NCI-H1417 (cell line): ENCODE measurements around the gene DCUN1D3.
"Not testable (repeated sequence)": the region's sequence is repeated elsewhere in the genome, so short reads cannot be mapped to it uniquely, and the experiment has no call there.

Source experiments
- DNase-seq, 3 experiments: peaks; one replicate each; lab custom pipeline; 2025; lab: John Stamatoyannopoulos, UW

The DCUN1D3 gene, protein sequence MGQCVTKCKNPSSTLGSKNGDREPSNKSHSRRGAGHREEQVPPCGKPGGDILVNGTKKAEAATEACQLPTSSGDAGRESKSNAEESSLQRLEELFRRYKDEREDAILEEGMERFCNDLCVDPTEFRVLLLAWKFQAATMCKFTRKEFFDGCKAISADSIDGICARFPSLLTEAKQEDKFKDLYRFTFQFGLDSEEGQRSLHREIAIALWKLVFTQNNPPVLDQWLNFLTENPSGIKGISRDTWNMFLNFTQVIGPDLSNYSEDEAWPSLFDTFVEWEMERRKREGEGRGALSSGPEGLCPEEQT

DNA sequence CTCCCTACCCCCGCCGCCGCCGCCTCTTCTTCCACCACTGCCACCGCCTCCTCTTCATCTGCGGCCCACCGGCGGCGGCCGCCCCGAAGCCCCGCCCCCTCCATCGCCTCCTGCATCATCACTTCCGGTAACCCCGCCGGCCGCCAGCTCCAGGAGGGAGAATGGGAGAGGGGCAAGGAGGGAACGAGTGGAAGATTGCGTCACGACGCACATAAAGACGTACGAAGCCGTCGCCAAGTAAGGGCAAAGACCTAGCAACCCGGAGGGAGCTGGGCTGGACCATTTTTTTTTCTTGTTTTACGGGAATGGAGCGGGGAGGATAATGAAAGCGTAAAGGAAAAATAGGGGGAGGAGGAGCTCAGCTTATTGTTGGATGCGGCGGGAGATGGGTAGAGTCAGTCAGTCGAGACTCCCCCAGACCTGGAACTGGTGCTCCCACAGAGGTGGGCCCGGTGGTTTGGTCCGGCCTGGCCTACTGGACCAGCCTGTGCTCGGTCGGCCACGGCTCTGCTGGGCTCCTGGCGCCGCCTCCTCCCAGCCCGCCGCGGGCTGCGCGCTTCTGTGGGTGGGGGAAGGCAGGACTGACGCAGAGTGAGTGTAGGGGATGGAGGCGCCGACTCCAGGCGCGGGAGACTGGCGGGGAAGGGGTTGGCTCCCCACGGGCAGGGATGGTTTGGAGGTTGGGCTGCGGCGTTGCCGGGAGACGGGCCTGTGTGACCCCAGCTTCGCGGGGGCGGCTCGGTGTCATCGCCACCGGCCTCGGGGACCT, at the start of gene DCUN1D3, which contains the start of gene LYRM1:
Gene DCUN1D3, minus strand, starts transcription at position 60 of the 769 bp plus-strand sequence. CDS start 37,820 bp downstream, outside the sequence.
Gene LYRM1, plus strand, starts transcription at position 473 of the 769 bp plus-strand sequence. CDS start 14,785 bp downstream, outside the sequence.
- peak; percentile 91 to 99 (median 97) for DNase-seq

DNA sequence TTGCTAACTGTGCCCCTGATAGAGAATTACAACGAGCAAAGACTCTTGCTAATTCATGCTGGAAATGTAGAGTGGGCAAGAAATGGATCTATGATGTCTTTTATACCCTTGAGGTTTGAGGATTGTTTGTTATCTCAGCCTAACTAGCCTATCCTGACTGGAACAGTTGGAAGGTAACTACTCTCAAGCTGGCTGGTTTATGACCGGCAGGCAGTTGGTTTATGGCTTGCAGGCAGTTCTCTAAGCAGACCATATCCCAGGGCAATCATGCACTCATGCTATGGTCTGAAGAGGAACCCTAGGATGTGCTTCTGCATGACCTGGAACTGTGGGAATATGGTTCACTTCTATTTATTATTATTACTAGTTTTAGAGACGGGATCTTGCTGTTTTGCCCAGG, 49.5 kb upstream of the DCUN1D3 start:
- no peak for DNase-seq

DNA sequence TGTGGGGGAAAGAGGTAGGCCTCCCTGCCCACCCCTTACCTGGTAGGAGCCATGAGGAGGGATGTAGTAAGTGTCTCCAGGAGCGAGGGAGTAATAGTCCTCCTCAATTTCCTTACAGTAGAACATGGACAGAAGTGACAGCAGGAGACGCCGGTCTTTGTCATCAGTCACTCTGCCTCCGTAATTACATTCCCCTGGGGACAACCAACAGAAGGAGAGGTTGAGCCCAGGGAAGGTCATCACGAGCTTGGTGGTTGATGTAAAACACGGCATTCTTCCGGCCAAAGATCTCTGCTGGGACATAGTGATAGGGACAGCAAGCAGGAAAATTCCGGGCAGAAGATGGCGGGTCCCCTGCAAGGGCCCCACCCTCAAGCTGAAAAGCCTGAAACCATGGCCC, 48.3 kb upstream of the DCUN1D3 start:
- DNase-seq = no peak

DNA sequence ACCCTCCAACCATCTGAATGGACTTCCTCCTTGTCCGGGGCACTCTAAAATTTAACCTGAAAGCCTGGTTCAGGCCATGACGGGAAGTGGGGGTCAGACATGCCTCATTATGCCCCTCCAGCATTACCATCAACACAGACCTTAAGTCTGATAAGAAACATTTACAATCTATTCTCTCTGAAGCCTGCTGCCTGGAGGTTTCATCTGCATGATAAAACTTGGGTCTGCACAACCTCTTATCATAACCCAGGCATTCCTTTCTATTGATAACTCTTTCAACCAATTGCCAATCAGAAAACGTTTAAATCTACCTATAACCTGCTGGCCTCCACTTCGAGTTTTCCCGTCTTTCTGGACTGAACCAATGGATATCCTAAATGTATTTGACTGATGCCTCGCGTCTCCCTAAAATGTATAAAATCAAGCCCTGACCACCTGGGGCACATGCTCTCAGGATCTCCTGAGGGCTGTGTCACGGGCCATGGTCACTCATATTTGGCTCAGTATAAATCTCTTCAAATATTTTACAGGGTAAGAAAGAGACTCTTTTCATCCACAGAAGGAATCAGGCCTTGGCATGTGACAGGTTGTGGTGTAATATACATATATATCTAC, 46.0 kb upstream of the DCUN1D3 start:
- no peak for DNase-seq

DNA sequence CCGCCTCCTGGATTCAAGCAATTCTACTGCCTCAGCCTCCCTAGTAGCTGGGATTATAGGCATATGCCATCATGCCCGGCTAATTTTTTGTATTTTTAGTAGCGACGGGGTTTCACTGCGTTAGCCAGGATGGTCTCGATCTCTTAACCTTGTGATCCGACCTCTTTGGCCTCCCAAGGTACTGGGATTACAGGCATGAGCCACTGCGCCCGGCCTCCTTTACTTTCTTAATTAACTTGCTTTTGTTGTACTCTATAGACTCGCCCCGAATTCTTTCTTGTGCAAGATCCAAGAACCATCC, 45.4 kb upstream of the DCUN1D3 start:
- DNase-seq = not testable (repeated sequence)

DNA sequence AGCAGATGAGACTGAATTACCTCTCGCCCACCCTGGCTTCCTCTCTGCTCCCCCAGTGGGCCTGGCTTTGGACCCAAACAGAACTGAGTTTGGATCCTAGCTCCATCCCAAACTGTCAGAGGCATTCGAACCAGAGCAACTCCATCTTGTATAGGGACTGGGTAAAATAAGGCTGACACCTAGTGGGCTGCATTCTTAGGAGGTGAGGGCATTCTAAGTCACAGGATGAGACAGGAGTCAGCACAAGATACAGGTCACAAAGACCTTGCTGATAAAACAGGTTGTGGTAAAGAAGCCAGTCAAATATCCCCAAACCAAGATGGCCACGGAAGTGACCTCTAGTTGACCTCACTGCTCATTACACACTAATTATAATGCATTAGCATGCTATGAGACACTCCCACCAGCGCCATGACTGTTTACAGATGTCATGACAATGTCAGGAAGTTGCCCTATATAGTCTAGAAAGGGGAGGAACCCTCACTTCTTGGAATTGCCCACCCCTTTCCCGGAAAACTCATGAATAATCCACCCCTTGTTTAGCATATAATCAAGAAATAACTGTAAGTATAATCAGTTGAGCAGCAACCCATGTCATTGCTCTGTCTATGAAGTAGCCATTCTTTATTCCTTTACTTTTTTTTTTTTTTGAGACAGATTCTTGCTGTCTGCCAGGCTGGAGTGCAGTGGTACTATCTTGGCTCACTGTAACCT, 44.9 kb upstream of the DCUN1D3 start:
- no peak for DNase-seq

DNA sequence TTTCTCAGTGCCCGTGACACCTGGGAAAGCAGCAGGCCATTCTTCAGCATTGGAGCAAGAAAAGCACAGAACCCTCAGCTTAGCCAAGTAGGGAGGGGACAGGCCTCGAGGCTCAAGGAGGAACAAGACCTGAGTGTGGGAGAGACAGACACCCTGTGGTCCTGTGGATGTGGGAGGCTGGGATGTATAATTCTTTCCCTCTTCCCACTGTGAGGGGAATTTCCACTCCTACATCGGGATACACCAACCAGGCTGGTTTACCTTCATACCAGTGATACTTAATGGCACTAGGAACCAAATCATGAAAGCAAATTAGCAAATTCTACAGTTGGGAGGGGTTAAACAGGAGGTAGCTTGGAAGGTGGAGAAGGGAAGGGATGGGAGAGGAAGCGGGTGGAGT, 42.1 kb upstream of the DCUN1D3 start:
- DNase-seq = no peak

DNA sequence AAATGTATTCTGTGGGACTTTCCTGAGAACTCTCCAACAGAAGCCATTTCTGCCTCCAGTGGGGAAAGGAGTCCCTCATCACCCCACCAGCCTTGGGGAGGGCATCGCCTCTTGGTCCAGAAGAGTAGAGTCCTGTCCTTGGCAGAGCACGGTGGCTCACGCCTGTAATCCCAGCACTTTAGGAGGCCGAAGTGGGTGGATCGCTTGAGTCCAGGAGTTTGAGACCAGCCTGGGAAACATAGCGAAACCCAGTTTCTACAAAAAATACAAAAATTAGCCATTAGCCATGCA, 41.4 kb upstream of the DCUN1D3 start:
- DNase-seq = no peak

DNA sequence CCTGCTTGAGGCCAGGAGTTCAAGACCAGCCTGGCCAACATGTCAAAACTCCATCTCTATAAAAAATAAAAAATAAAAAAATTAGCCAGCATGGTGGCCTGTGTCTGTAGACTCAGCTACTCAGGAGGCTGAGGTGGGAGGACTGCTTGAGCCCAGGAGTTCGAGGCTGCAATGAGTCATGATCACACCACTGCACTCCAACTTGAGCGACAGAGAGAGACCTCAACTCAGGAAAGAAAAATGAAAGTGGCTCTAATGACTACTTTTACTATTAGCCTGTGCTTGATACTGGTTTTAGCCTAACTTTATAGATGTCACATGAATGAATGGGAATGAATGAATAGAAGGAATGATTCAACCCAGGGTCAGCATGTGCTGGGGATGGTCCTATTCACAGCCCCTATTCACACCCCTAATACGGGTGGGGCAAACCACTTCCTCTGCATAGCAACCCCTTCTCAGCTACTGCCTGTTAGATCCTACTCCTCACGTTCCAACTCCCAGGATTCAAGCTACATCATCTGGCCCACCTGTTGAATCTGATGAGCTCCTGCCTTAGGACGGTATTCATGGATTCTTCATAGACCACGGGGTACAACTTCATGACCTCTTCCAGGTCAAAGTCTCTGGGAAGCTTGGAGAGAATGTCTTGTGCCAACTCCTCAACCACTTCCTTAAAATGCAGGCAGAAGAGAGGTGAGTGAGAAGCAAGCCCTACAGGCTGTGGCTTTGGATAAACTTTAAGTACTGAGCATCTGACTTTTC, 40.9 kb upstream of the DCUN1D3 start:
- DNase-seq = no peak

DNA sequence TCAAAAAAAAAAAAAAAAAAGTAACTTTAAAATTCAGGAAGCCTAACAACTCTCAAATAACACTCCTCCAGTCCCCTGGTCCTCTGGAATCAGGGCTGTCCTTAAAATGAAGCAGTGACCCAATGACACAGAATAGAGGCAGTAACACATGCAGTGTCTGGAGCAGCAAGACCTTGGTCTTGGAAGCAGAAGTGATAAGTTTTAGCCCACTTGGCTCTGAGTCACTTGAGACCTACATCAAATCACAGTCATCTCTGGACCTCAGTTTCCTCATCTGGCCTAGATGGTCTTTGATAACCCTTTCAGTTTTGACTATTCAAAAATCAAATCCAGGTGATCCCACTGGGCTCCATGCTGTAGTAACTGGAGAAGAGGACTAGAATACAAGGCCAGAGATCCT, 39.5 kb upstream of the DCUN1D3 start:
- DNase-seq = no peak

DNA sequence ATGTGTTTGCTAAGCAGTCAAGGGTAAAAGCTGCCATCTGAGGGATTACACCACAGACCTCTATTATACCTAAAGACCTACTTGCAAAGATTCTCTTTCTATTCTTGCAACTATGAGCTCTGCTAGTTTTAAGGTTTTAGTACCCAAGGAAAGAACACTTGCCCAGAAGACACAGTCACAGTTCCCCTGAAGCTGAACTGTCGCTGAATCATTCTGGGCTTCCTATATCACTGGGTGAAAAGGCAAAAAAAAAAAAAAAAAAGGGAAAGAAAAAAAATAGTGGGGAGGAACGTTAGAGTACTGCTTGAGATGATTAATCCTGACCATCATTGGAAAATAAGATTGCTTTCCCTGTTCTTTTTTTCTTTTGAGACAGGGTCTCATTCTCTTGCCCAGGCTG, 38.3 kb upstream of the DCUN1D3 start:
- no peak for DNase-seq

DNA sequence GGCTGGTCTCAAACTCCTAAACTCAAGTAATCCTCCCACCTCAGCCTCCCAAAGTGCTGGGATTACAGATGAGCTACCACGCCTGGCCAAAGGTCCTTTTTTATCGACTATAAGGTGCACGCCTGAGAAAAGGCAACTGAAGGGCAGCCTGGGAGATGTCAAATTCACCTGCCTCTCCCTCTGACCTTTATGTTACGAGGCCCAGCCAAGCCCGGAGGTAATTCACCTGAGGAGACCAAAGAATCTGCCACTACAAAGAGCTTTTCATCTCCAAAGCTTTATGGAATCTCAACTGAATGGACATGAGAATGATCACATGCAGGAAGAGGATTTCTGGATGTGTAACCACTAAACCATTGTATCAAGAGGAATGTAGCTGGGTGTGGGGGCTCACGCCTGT, 37.6 kb upstream of the DCUN1D3 start:
- DNase-seq = no peak

DNA sequence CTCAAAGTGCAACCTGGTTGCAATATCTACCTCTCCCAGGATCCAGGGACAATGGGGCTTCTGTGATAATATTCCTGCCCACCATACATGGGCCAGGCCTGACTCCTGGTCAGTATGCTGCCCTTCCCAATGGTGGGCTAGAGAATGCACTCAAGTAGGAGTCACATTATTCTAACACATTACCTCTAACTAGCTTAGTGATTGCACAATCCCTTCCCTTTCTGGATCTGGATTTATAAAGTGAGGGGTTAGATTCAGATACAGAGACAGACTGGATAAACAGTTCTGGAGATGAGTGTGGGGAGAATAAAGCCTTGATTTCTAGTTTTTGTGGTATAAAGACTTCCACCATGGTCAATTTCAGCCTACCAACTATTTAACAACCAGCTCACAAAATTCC, 33.4 kb upstream of the DCUN1D3 start:
- DNase-seq = no peak

DNA sequence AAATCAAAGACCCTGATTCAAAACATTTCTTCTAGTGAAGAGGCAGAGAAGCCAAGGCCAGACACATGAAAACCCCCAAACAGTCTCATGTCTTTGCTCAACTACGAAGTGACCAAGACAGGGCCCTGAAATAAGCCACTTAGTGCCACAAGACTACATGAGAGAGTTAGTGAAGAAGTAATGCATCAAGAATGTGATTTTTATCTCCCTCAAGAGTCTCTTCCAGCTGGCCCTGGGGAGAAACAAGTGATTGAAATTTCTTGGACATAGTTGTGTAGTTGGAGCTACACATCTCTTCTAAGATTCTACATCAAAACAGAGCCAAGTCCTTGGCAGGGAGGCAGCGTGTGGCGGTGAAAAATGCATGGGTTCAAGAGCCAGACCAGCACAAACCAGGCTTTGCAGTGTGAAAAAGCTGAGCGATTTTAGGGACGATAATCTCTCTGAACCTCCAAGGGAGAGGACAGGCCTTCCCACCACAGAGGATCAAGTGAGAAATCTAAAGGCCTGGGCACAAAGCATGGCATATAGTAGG, 31.0 kb upstream of the DCUN1D3 start:
- DNase-seq = no peak

DNA sequence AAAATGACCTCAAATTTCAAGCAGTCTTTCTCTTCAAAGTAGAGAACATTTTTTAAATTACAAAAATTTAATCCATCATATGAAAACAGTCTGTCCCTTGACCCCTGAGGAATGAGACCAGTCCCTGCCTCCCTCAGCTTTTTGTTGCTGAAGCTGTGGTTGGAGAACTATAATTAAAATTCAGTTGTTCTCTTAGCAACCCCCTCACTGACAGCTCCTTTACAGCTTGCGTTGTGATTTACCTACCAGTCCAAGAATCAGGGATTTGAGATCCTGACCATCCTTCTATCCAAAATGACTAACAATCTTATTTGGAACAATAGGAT, 30.2 kb upstream of the DCUN1D3 start:
- peak in 1 of 3 experiments; percentile 19 for DNase-seq

DNA sequence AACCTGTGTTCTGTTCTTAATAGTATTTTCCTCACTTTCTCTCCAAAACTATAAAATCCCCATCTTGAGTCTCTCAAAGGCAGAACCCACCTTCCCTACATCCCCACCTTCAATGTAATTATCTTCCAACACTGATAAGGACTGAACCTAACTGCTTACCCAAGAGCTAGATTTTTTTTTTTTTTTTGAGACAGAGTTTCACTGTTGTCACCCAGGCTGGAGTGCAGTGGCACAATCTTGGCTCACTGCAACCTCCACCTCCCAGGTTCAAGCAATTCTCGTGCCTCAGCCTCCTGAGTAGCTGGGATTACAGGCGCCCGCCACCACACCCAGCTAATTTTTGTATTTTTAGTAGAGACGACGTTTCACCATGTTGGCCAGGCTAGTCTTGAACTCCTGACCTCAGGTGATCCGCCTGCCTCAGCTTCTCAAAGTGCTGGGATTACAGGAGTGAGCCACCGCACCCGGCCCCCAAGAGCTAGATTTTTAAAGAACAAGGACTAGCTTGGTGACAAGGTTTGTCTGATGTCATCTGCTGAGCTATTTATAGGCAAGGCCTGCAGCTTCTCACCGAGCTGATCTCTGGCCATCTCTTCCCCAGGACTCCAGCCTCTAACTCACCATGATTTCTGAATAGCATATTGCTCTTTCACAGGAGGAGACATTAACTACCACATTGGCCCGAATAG, 29.7 kb upstream of the DCUN1D3 start:
- DNase-seq = not testable (repeated sequence)

DNA sequence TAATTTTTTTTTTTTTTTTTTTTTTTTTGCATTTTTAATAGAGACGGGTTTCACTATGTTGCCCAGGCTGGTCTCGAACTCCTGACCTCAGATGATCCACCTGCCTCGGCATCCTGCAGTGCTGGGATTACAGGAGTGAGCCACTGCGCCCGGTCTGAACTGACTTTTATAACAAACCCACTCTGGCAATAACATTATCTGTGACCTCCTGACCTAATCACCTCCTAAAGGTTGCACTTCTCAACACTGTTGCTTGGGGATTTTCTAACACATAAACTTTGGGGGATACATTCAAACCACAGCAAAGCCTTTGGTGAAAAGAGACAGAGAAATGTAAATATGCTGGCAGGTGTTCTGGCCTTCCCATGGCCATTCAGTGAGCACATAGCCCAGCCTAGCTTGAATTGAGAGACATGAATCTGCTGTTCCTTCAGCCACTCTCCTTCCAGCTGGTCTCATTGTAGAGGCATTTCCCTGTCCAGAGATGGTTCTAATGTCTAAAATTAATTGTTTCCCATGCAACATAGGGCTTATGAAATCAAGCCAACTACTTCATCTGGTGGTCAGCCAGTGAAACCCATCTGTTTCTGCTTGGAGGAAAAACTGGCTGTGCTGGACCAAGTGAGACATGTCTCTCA, 28.7 kb upstream of the DCUN1D3 start:
- DNase-seq = no peak

DNA sequence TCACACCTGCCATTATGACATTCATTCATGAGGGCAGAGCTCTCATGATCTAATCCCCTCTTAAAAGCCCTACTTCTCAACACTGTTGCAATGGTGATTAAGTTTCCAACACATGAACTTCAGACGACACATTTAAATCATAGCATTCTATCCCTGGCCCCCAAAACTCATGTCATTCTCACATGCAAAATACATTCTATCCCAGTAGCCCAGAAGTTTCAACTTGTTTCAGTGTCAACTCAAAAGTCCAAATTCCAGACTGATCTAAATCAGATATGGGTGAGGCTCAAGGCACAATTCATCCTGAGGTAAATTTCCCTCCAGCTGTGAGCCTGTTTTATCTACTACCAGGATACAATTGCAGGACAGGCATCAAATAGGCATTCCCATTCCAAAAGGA, 25.6 kb upstream of the DCUN1D3 start:
- no peak for DNase-seq

DNA sequence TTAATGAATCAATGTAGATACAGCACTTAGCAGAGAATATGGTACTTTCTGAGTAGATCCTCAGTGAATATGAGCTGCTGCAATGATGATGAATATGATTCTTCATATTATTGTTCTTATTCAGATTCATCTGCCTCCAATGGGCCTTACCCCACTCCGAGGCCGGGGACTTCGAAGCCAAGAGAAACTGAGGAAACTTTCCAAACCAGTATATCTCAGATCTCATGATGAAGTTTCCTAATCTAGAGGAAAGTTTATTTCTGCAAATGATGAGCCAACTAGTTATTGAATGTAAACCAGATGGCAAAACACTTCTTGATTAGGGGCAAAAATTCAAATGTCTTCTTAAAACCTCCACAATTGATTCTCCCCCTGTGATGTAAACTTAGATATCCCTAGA, 23.7 kb upstream of the DCUN1D3 start:
- no peak for DNase-seq

DNA sequence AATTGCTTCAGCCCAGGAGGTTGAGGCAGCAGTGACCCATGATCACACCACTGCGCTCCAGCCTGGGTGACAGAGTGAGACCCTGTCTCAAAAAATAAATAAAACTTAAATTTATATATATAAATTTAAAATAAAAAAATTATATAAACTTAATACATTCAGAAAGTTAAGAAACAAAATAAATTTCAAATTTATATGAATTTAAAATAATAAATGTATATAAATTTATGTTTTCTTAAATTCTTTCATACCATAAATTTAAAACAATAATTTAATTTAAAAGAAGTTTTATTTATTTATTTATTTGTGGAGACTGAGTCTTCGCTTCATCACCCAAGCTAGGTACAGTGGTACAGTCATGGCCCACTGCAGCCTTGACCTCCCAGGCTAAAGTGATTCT, 20.6 kb upstream of the DCUN1D3 start:
- DNase-seq = no peak

DNA sequence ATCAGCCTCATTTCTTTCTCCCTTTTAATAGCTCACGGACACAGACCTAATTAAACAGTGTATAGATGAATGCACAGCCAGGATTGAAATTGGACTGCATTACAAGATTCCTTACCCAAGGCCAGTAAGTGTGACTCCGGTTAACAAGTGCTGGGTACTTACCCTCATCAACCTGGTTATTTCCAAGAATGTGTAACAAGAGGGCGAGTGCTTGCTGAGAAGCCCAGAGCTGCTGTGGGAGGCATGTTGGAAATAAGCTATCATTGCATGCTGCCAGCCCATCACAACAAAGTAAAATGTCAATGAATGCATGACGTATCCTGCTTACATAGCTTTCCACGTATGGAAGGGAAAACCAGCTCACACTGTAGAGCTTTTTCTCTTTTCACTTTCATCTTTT, 19.9 kb upstream of the DCUN1D3 start:
- DNase-seq = no peak
